Hepatocyte (in vitro differentiated cells): ENCODE data around the gene PALLD. TPM values are rescaled to one million over a fixed set of nuclear protein-coding genes. Genes with fewer than 3 reads are reported as not detected.

Experiments used
- DNase-seq: peaks from one replicate; pipeline ENCODE4 v3.0.0-alpha.2; 2016; ENCODE audit warnings: low spot score
- H2AFZ ChIP-seq: fragments of 200-600 bp; sonication (generic); 2 replicates; pipeline ENCODE4 v1.6.0; 2016; ENCODE audit warnings: antibody characterized with exemption, mild to moderate bottlenecking
- H3K27ac ChIP-seq: fragments of 200-600 bp; sonication (generic); 2 replicates; pipeline ENCODE4 v1.5.1; 2016; ENCODE audit warnings: mild to moderate bottlenecking
- H3K27me3 ChIP-seq: fragments of 200-600 bp; sonication (generic); 2 replicates; pipeline ENCODE4 v1.6.1; 2016
- H3K36me3 ChIP-seq: fragments of 200-600 bp; sonication (generic); replicated peaks from 2 replicates; pipeline ENCODE4 v1.5.1; 2016; ENCODE audit warnings: low read depth; ENCODE audit not compliant: insufficient read depth
- H3K4me1 ChIP-seq: fragments of 200-600 bp; sonication (generic); 2 replicates; pipeline ENCODE4 v1.5.1; 2016; ENCODE audit warnings: mild to moderate bottlenecking, moderate library complexity; ENCODE audit not compliant: insufficient read depth
- H3K4me2 ChIP-seq: fragments of 200-600 bp; sonication (generic); 2 replicates; pipeline ENCODE4 v1.6.0; 2016
- H3K4me3 ChIP-seq: fragments of 200-600 bp; sonication (generic); 2 replicates; pipeline ENCODE4 v1.5.1; 2016; ENCODE audit warnings: mild to moderate bottlenecking
- H3K79me2 ChIP-seq: fragments of 200-600 bp; sonication (generic); 2 replicates; pipeline ENCODE4 v1.6.0; 2017; ENCODE audit warnings: mild to moderate bottlenecking
- H3K9me2 ChIP-seq: fragments of 200-600 bp; sonication (generic); replicated peaks from 2 replicates; pipeline ENCODE4 v1.6.0; 2017; ENCODE audit warnings: mild to moderate bottlenecking; ENCODE audit not compliant: insufficient read depth
- H3K9me3 ChIP-seq: fragments of 200-600 bp; sonication (generic); 2 replicates; pipeline ENCODE4 v1.5.1; 2016; ENCODE audit warnings: low read depth, mild to moderate bottlenecking
- H4K20me1 ChIP-seq: fragments of 200-600 bp; sonication (generic); 2 replicates; pipeline ENCODE4 v1.6.0; 2016; ENCODE audit warnings: mild to moderate bottlenecking; ENCODE audit not compliant: insufficient read depth, poor library complexity, severe bottlenecking
- EZH2 ChIP-seq: fragments of 200-600 bp; sonication (generic); IDR thresholded peaks from 2 replicates; pipeline ENCODE4 v1.6.1; 2016; ENCODE audit warnings: antibody characterized with exemption, mild to moderate bottlenecking, borderline replicate concordance
- EZH2phosphoT487 ChIP-seq: fragments of 200-600 bp; sonication (generic); IDR thresholded peaks from one replicate; pipeline ENCODE4 v1.6.1; 2018; ENCODE audit warnings: antibody characterized with exemption, mild to moderate bottlenecking, low read depth, moderate library complexity; ENCODE audit not compliant: unreplicated experiment, severe bottlenecking
- WGBS: methylation state at CpG from one replicate; pipeline ENCODE4 v1.1.6; 2016; ENCODE audit warnings: low lambda C conversion rate; ENCODE audit errors: missing lambda C conversion rate; 5-methylcytosine and 5-hydroxymethylcytosine counted together
- polyA plus RNA-seq: library from polyadenylated mRNA; unstranded; fragments of >200 nt; fragmentation: Nextera tagmentation; extraction: Ambion mirVana; gene quantifications from 2 replicates; pipeline ENCODE4 v1.2.1, GENCODE V29; 2016
- total RNA-seq: library from RNA; depleted of rRNA; stranded (reverse); fragments of >200 nt; gene quantifications from 2 replicates; pipeline ENCODE4 v1.2.3, GENCODE V29; 2014
- TF ChIP-seq, protein P1 (sequence below): fragments of 200-600 bp; sonication (generic); IDR thresholded peaks from 2 replicates; pipeline ENCODE4 v1.5.1; 2016; ENCODE audit warnings: antibody characterized with exemption, mild to moderate bottlenecking; ENCODE audit not compliant: poor library complexity

PALLD gene
- total and polyA plus RNA-seq, 2 experiments from 2014 or later = 82.7 to 85.2 TPM

DNA sequence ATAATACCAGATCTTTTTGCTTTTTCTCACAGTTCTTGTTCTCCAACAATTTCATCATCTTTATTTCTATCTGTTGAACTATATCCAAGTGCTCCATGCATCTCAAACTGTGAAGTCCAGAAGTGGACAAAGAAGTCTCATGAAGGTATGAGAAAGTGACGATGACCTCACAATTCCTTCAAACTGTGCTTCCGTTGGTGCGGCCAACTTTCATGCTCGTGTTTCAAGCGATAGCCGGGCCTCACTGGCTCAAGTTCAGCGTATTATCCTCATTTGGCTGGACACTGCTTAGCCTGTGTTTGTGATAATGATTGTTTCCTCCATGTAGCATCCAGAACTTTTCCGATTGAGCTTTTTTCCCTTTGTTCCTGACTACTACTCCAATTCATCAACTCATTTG lies 143.1 kb downstream of the PALLD start:
- DNase-seq = no peak
- Histone ChIP-seq H2AFZ (no peak overlapping the region), H3K4me2 (no peak overlapping the region), H3K9me2 (no peaks in the 10 kb centered on the region), H3K4me1 (peaks cover 29% of the 10 kb centered on the region), H3K79me2 (peaks cover 57% of the 10 kb centered on the region), H3K9me3 (no peaks in the 10 kb centered on the region), H3K4me3 (no peak overlapping the region), H4K20me1 (no peaks in the 10 kb centered on the region), H3K27me3 (no peaks in the 10 kb centered on the region), H3K27ac (no peak overlapping the region), H3K36me3 (no peaks in the 10 kb centered on the region)
- 95% methylated on average over 8 of the region's 8 CpGs for WGBS
- TF ChIP-seq, protein P1, sequence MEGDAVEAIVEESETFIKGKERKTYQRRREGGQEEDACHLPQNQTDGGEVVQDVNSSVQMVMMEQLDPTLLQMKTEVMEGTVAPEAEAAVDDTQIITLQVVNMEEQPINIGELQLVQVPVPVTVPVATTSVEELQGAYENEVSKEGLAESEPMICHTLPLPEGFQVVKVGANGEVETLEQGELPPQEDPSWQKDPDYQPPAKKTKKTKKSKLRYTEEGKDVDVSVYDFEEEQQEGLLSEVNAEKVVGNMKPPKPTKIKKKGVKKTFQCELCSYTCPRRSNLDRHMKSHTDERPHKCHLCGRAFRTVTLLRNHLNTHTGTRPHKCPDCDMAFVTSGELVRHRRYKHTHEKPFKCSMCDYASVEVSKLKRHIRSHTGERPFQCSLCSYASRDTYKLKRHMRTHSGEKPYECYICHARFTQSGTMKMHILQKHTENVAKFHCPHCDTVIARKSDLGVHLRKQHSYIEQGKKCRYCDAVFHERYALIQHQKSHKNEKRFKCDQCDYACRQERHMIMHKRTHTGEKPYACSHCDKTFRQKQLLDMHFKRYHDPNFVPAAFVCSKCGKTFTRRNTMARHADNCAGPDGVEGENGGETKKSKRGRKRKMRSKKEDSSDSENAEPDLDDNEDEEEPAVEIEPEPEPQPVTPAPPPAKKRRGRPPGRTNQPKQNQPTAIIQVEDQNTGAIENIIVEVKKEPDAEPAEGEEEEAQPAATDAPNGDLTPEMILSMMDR = no peak
- TF ChIP-seq EZH2 = no peak

DNA sequence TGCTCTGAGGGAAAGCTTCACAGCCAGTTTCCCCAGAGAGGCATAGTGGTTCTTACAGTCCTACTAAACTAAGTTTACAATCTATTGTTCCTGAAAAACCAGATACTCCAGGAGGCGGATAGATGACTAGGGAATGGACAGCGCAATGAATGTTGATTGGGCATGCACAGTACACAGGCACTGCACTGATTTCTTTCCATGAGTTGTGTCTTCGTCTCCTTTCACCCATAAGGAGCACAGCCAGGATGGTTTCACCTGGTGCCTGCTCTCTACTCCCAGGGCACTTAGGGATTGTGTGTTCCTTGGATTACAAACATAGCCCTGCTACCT lies 144.9 kb downstream of the PALLD start:
- H3K4me3 ChIP-seq = no peak overlapping the region
- 83% methylated on average over 3 of the region's 3 CpGs for WGBS
- no peak for DNase-seq
- H3K4me2 ChIP-seq = no peak overlapping the region
- H3K9me2 ChIP-seq = no peaks in the 10 kb centered on the region
- peaks cover 25% of the 10 kb centered on the region for H3K4me1 ChIP-seq
- H3K36me3 ChIP-seq = no peaks in the 10 kb centered on the region
- H3K27ac ChIP-seq = peak overlapping the region; percentile 67
- no peaks in the 10 kb centered on the region for H3K27me3 ChIP-seq
- H3K79me2 ChIP-seq = peaks cover 51% of the 10 kb centered on the region
- no peak overlapping the region for H2AFZ ChIP-seq
- H4K20me1 ChIP-seq = no peaks in the 10 kb centered on the region
- TF ChIP-seq EZH2phosphoT487 = no peak
- TF ChIP-seq, protein P1 = no peak
- no peak for TF ChIP-seq EZH2
- H3K9me3 ChIP-seq = no peaks in the 10 kb centered on the region

DNA sequence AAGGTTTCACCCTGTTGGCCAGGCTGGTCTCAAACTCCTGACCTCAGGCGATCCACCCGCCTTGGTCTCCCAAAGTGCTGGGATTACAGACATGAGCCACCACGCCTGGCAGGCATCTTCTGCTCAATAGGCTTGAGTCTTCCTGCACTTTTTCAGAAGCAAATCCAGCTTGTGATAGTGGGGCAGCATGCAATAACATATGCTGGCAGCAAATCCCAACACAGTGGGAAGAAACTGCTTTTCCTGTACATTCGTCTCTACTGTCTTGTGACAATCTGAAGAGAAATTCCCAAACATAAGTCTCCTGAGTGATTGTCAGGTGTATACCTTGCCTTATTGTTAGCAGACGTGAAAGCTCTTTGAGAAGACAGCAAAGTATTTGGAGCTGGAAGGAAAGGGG lies 145.7 kb downstream of the PALLD start:
- peaks cover 49% of the 10 kb centered on the region for H3K79me2 ChIP-seq
- no peaks in the 10 kb centered on the region for H4K20me1 ChIP-seq
- DNase-seq = no peak
- peak overlapping the region; percentile 54 for H3K4me2 ChIP-seq
- H3K9me3 ChIP-seq = no peaks in the 10 kb centered on the region
- no peaks in the 10 kb centered on the region for H3K36me3 ChIP-seq
- H3K4me3 ChIP-seq = no peak overlapping the region
- WGBS = 70% methylated on average over 5 of the region's 5 CpGs
- TF ChIP-seq EZH2phosphoT487 (no peak), EZH2 (no peak)
- TF ChIP-seq, protein P1 = no peak
- H3K27ac ChIP-seq = peak overlapping the region; percentile 28
- H3K9me2 ChIP-seq = no peaks in the 10 kb centered on the region
- no peak overlapping the region for H2AFZ ChIP-seq
- no peaks in the 10 kb centered on the region for H3K27me3 ChIP-seq
- peaks cover 22% of the 10 kb centered on the region for H3K4me1 ChIP-seq

DNA sequence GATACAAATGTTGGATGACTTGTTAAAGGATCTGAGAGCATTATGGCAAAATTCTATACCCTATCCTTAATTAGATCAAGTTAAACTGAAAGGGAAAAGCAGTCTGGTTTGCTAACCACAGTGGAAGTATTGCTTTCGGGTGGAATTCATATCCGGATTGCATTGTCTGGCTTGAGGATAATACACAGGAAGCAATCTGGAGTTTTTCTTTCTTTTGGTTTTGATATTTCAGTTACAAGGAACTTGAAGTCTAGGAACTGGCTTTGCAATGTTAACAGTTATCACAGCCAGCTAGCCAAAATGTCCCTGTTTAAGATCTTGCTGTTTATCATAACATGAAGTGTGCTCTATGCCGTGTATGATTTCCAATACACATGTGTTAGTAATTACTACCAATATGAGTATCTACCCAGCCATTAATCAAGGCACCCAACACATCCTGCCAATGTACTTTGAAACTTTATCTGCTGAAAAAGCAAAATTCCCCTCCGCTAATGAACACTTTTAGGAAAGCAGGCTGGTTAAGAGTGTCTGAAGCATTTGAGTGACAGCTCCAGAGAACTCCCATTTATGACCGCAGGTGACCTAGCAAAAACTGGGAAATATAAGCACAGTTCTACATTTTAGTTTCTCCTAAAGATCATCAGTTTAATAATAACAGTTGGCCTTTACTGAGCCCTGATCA lies 146.4 kb downstream of the PALLD start:
- no peaks in the 10 kb centered on the region for H3K27me3 ChIP-seq
- no peak overlapping the region for H2AFZ ChIP-seq
- DNase-seq = no peak
- no peak for TF ChIP-seq EZH2
- TF ChIP-seq EZH2phosphoT487 = no peak
- TF ChIP-seq, protein P1 = no peak
- H3K27ac ChIP-seq = peak overlapping the region; percentile 28
- no peaks in the 10 kb centered on the region for H3K36me3 ChIP-seq
- H3K9me3 ChIP-seq = no peaks in the 10 kb centered on the region
- peaks cover 48% of the 10 kb centered on the region for H3K79me2 ChIP-seq
- H3K4me3 ChIP-seq = no peak overlapping the region
- H3K9me2 ChIP-seq = no peaks in the 10 kb centered on the region
- peaks cover 24% of the 10 kb centered on the region for H3K4me1 ChIP-seq
- no peaks in the 10 kb centered on the region for H4K20me1 ChIP-seq
- 58% methylated on average over 5 of the region's 5 CpGs for WGBS
- H3K4me2 ChIP-seq = peak overlapping the region; percentile 54
